Testis (tissue), 3 donors: Measurements from ENCODE around the gene FURIN. TPM values are rescaled to one million over a fixed set of nuclear protein-coding genes. Genes with fewer than 3 reads are reported as not detected.

Experiments
- DNase-seq: peaks from one replicate; pipeline ENCODE4 v3.0.0-alpha.2; 2019
- H3K27ac ChIP-seq, 2 donors: fragments of 200-600 bp; sonication (generic); one replicate each; pipeline ENCODE4 v1.5.1; 2019
- H3K27me3 ChIP-seq: fragments of 200-600 bp; sonication (generic); one replicate; pipeline ENCODE4 v1.5.1; 2019
- H3K36me3 ChIP-seq: fragments of 200-600 bp; sonication (generic); one replicate; pipeline ENCODE4 v1.5.1; 2017; ENCODE audit warnings: low read depth; ENCODE audit errors: missing control alignments
- H3K4me1 ChIP-seq: fragments of 200-600 bp; sonication (generic); one replicate; pipeline ENCODE4 v1.5.1; 2019
- H3K4me3 ChIP-seq, 2 donors: fragments of 200-600 bp; sonication (generic); one replicate each; pipeline ENCODE4 v1.5.1; 2017 to 2019
- H3K9me3 ChIP-seq: fragments of 200-600 bp; sonication (generic); one replicate; pipeline ENCODE4 v1.5.1; 2017
- CTCF ChIP-seq, 3 experiments: fragments of 450-650 bp in 2 of 3; fragments of 200-600 bp in 1 of 3; sonication (generic) in 1 of 3; IDR thresholded peaks; one replicate each; pipeline ENCODE4 v1.5.1; 2016 to 2019; ENCODE audit warnings: antibody characterized with exemption in 3 of 3, mild to moderate bottlenecking in 2 of 3, moderate library complexity in 1 of 3
- POLR2A ChIP-seq: fragments of 450-650 bp; IDR thresholded peaks from one replicate; pipeline ENCODE4 v1.6.1; 2017; ENCODE audit warnings: antibody characterized with exemption, mild to moderate bottlenecking, moderate library complexity
- WGBS, 2 donors: methylation state at CpG; one replicate each; pipeline ENCODE4 v1.1.5; 2018; 5-methylcytosine and 5-hydroxymethylcytosine counted together
- intact Hi-C: fragments of 100-400 bp; cut with DNase I; formaldehyde crosslinking; loops from one replicate; pipeline ENCODE4 v1.15.1; 2023; ENCODE audit warnings: low total_unique reads
- polyA plus RNA-seq: library from polyadenylated mRNA; stranded (reverse); fragments of 350-450 nt; fragmentation: Illumina TruSeq; extraction: RNeasy Lipid Tissue Mini Kit (QIAGEN cat#74804); gene quantifications from one replicate; pipeline ENCODE4 v1.2.3, GENCODE V29; 2014; ENCODE audit warnings: low read depth, low replicate concordance; ENCODE audit not compliant: insufficient read depth
- total RNA-seq, 2 donors: library from RNA; depleted of rRNA; stranded (reverse); fragments of >200 nt; gene quantifications; one replicate each; pipeline ENCODE4 v1.2.3, GENCODE V29; 2016

The FURIN gene
- total and polyA plus RNA-seq, 3 donors from 2014 or later: 21.5 to 32.1 (median 23.1) TPM

GRCh38 chr15:90837094-90837493, 31.3 kb upstream of the FURIN start:
- intact Hi-C loops: no loop called here
- Histone ChIP-seq H3K9me3 (no peaks in the 10 kb centered on the region), H3K36me3 (no peaks in the 10 kb centered on the region), H3K4me3 (no peak overlapping the region), H3K4me1 (no peaks in the 10 kb centered on the region), H3K27me3 (no peaks in the 10 kb centered on the region), H3K27ac (no peak overlapping the region)
- DNase-seq: no peak
- WGBS, 2 donors: 82 to 90% methylated on average over 11 of the region's 11 CpGs
- no peak for TF ChIP-seq POLR2A
- no peak for TF ChIP-seq CTCF (IDR thresholded peaks at IDR 0.05)

DNA sequence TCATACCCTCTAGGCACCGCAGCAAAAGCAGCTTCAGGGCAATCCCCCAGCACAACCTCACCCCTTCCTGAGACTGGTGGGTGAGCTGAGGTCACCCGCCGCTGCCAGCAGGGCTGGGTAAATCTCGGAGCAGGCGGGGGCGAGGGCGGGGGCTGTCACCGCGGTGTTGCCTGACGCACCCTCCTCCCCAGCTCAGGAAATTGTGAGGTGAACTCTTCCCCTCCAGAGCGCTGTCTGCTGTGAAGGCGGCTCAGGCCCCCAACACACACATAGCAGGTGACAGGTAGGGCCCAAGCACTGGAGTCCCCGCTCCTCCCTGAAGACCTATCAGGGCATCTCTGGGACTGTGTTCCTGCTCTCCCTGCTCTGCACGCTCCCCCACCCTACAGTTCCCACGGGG, 30.2 kb upstream of the FURIN start:
- Histone ChIP-seq H3K4me3 (no peak overlapping the region), H3K4me1 (no peaks in the 10 kb centered on the region), H3K27me3 (no peaks in the 10 kb centered on the region), H3K27ac (no peak overlapping the region), H3K9me3 (no peaks in the 10 kb centered on the region), H3K36me3 (no peaks in the 10 kb centered on the region)
- DNase-seq: no peak
- WGBS, 2 donors: 72 to 82% methylated on average over 14 to 15 of the region's 15 CpGs
- TF ChIP-seq POLR2A (no peak), CTCF (IDR thresholded peaks at IDR 0.05) (no peak)
- intact Hi-C loops: no loop called here

GRCh38 chr15:90838544-90838943, 29.8 kb upstream of the FURIN start:
- no peak overlapping the region for H3K27ac ChIP-seq
- no peaks in the 10 kb centered on the region for H3K9me3 ChIP-seq
- no peak for DNase-seq
- intact Hi-C loops: no loop called here
- H3K4me3 ChIP-seq: no peak overlapping the region
- no peaks in the 10 kb centered on the region for H3K36me3 ChIP-seq
- WGBS, 2 donors: 87 to 89% methylated on average over 8 to 15 of the region's 15 CpGs
- TF ChIP-seq CTCF (IDR thresholded peaks at IDR 0.05): no peak
- no peak for TF ChIP-seq POLR2A
- H3K27me3 ChIP-seq: no peaks in the 10 kb centered on the region
- no peaks in the 10 kb centered on the region for H3K4me1 ChIP-seq

DNA sequence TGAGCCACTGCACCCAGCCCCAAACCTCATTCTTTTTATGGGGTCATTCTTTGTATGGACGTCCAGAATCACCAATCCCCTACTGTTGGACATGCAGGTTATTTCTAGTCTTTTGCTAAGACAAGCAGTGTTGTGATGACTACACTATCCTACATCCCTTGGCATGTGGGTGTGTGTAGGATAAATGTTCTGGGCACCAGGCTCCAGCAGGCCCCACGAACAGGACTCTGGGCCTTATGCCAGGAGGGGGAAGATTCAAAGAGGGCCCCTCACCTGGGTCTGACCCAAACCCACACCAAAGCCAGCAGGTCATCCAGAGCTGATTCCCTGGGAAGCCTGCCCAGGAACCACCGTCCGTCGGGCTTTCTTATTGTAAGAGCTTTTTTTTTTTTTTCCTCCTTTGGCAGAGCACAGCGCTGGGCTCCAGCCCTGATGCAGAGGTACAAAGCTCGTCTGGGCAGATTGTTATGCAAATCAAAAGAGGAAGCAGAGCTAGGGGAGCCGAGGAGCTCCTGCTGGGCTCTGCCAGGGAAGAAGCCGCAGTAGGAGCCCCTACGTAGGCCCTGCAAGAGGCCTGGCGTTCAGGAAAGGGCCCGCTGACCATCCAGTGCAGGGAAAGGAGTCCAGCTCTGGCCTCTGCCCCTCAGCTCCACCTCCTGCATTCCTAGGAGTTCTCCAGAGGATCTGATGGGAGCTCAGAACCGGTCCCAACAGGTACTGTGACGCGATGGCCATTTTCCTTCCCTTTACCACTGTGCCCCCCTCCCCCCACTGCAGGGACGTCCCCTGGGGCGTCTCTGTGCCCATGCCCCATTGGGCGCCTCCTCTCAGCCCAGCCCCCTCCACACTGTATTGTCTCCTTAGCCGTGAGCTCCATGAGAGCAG, 29.0 kb upstream of the FURIN start:
- H3K9me3 ChIP-seq: no peaks in the 10 kb centered on the region
- whole genome bisulfite sequencing, 2 donors: 72 to 75% methylated on average over 15 to 19 of the region's 19 CpGs
- intact Hi-C loops: no loop called here
- no peak overlapping the region for H3K27ac ChIP-seq
- no peaks in the 10 kb centered on the region for H3K27me3 ChIP-seq
- no peak for TF ChIP-seq POLR2A
- no peak for TF ChIP-seq CTCF (IDR thresholded peaks at IDR 0.05)
- no peak for DNase-seq
- H3K36me3 ChIP-seq: no peaks in the 10 kb centered on the region
- H3K4me1 ChIP-seq: no peaks in the 10 kb centered on the region
- no peak overlapping the region for H3K4me3 ChIP-seq
